Amygdala (tissue), 56 donors: Measurements from ENCODE around the gene ERCC1.

Experiments
- DNase-seq, 56 donors: peaks; one replicate each; lab custom pipeline; 2025; lab: John Stamatoyannopoulos, UW

Gene ERCC1

GRCh38 chr19:45423589-45424190 is at the start of gene ERCC1:
Gene ERCC1, minus strand, starts transcription at chr19:45423917. Its CDS starts 543 bp downstream, at chr19:45423374.
- peak; percentile 33 to 95 (median 87) for DNase-seq

DNA sequence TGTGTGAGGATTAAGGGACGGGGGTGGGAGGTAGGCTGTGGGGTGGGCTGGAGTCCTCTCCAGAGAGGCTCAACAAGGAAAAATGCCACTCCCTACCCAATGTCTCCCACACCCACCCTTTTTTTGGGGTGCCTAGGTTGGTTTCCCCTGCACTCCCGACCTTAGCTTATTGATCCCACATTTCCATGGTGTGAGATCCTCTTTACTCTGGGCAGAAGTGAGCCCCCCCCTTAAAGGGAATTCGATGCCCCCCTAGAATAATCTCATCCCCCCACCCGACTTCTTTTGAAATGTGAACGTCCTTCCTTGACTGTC is 49.6 kb upstream of the ERCC1 start:
- DNase-seq = no peak

- peak in 1 of 56 donors; percentile 10 for DNase-seq
Observed at GRCh38 chr19:45472563-45473366, 49.0 kb upstream of the ERCC1 start.

GRCh38 chr19:45471931-45472562 is 48.3 kb upstream of the ERCC1 start:
- DNase-seq = no peak

GRCh38 chr19:45471111-45471930 is 47.6 kb upstream of the ERCC1 start:
- no peak for DNase-seq

GRCh38 chr19:45470762-45471081 is 47.0 kb upstream of the ERCC1 start:
- no peak for DNase-seq

- DNase-seq = peak in 7 of 56 donors; percentile 14 to 78 (median 46)
Observed at GRCh38 chr19:45469945-45470761, 46.4 kb upstream of the ERCC1 start.

GRCh38 chr19:45469132-45469944 is 45.6 kb upstream of the ERCC1 start:
- peak; percentile 28 to 92 (median 80) for DNase-seq

- no peak for DNase-seq
Observed at GRCh38 chr19:45468803-45469131, 45.0 kb upstream of the ERCC1 start.

DNA sequence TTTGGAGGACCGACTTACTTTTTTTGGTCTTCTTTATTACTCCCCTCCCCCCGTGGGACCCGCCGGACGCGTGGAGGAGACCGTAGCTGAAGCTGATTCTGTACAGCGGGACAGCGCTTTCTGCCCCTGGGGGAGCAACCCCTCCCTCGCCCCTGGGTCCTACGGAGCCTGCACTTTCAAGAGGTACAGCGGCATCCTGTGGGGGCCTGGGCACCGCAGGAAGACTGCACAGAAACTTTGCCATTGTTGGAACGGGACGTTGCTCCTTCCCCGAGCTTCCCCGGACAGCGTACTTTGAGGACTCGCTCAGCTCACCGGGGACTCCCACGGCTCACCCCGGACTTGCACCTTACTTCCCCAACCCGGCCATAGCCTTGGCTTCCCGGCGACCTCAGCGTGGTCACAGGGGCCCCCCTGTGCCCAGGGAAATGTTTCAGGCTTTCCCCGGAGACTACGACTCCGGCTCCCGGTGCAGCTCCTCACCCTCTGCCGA is 44.5 kb upstream of the ERCC1 start:
- peak in 4 of 56 donors; percentile 7 to 44 (median 28) for DNase-seq

DNA sequence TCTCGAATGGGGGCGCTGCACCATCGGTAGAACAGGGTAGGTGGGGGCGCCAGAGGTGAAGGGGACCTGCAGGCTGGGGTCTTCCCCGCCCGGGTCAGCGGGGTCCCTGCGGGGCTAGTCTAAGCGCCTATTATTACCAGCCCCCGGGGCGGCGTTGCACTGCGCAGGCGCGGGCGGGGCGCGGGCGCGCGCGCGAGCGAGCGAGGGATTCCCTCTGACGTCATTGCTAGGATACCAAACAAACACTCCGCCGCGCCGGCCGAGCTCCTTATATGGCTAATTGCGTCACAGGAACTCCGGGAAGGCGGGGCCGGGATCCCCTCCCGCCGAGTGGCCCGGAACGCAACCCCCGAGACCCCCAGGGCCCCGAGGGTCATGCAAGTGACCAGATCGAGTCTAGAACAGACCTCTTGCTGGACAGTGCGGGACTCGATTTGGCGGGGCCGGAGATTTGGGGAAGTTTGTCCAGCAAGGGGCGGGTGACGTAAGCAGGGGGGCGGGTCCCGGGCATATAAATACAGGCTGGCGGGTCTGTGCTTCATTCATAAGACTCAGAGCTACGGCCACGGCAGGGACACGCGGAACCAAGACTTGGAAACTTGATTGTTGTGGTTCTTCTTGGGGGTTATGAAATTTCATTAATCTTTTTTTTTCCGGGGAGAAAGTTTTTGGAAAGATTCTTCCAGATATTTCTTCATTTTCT is 43.9 kb upstream of the ERCC1 start, which contains the start of gene FOSB:
Gene FOSB, plus strand, starts transcription at position 541 of the 703 bp plus-strand sequence. CDS start 591 bp downstream, outside the sequence.
- DNase-seq = peak; percentile 61 to 99 (median 92)

DNA sequence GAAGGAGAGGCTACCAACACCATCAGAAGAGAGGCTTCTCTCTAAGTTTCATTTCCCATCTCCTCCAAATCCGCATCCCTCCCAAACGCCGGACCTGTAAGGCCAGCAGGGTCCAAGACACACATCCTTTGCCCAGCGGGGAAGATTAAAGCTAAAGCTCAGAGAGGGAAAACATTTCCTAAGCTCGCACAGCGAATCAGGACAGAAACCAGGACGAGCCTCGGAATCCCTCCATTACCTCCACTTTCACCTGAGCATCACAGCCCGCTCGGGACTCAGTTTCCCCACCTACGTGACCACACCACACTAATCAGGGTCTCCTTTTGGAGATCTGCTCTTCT is 43.4 kb upstream of the ERCC1 start:
- no peak for DNase-seq

DNA sequence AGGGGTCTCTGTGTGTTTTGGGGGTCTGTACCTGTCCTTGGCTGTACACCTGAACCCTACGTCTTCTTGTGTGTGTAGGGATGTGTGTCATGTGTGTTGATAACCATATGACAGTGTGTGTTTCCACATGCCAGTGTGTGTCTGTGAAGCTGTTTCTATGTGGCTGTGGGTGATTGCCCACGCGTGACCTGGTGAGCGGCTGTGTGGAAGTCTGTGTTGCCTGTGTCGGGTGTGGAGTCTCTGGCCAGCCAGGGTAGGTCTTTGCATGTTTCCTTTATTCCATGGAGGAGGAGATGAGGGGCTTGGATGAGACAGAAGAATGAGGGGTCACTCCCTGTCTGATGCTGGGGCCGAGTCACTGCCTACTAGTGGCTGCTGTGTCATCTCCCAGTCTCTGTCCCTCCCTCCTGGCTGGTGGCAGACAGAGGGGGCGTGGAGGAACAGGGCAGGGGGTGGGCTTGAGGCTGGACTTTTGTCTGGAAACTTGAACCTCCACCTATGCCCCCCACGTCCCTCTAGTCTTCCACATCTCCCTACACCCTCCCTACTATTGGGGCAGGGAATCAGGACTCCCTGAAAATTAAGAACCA is 41.2 kb upstream of the ERCC1 start:
- DNase-seq = no peak

GRCh38 chr19:45464274-45464673 is 40.6 kb upstream of the ERCC1 start:
- DNase-seq = no peak

DNA sequence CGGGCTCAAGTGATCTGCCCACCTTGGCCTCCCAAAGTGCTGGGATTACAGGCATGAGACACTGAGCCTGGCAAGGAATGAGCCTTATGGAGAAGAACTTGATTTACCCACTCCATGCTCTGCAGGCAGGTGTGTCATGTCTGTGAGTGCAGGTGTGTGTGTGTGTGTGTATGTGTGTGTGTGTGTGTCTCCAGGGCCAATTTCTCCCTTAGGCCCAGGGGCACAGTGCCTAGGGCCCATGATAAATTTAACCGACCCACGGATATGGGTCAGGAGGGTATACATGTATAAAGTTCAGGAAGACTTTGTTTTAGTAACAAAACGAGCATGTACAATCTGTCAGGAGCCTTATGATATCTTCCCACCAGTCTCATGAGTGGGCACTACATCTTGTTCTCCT is 39.5 kb upstream of the ERCC1 start:
- no peak for DNase-seq

GRCh38 chr19:45462174-45462573 is 38.5 kb upstream of the ERCC1 start:
- no peak for DNase-seq

GRCh38 chr19:45460807-45461347 is 37.2 kb upstream of the ERCC1 start:
- no peak for DNase-seq

DNA sequence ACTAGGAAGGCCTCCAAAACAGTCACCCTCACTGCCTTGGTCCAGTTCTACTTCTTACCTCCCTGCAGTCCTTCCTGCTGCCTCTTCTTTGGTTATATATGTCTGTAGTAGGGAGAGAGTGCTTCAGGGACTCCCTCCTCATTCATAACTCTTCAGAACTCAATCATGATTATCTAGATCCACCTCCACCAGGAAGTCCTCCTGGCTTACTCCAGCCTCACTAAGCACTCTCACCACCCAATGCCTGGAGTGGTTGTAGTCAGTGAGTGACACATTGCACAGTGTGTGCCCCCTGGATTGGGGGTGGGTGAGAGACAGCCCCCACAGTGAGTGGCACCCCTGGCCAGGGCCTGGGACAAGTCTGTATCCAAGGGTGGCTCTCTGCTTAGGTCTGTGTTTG is 34.1 kb upstream of the ERCC1 start:
- DNase-seq = no peak
